ENCODE measurements around the gene ESPNL. TPM values are rescaled to one million over a fixed set of nuclear protein-coding genes. Genes with fewer than 3 reads are reported as not detected.
A peak's percentile ranks its signal among the peaks of the same experiment; 100 is the strongest.

Gene ESPNL
- total RNA-seq, 3 donors from 2014 or later: 0.23 to 0.63 (median 0.47) TPM

DNA sequence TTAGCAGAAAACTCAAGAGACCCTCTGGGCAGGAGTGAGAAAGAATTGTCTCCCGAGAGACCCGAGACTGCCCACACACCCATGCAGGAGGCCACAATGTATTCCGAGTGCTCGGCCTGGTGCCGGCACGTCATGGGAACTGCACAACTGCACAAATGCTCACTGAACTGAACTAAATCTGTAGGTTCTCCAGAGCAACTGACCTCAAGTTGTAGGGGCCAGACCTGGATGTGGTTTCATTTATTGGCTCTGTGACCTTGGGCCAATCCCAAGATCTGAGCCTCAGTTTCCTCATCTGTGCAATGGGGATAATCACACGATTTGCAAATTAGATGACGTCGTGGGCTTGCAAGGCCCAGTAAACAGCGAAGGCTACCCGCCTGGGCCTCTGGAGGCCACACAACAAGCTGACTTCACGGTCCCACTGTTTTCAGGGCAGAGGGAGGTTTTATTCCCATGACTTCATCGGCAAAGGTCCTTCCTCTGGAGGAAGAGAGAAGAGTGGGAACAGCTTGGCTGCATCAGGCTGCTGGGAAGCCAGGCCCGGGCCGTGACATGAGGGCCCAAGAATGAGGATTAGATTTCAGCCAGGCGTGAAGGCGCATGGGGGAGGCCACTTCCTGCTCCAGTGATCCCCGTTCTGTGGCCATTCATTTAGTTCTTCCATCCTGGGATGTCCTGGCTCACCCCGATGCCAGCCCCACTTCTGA lies 55.1 kb downstream of the ESPNL start:
- H3K4me3 ChIP-seq: no peak overlapping the region
- no peaks in the 10 kb centered on the region for H3K36me3 ChIP-seq (ENCODE audit: low read depth)
- intact Hi-C loops (cut with DNase I, micrococcal nuclease): no loop called here
- DNase-seq: peak in 2 of 3 donors; percentile 40 to 54
- H3K9me3 ChIP-seq: no peaks in the 10 kb centered on the region
- ATAC-seq: peak; percentile 25
- TF ChIP-seq, protein P1, sequence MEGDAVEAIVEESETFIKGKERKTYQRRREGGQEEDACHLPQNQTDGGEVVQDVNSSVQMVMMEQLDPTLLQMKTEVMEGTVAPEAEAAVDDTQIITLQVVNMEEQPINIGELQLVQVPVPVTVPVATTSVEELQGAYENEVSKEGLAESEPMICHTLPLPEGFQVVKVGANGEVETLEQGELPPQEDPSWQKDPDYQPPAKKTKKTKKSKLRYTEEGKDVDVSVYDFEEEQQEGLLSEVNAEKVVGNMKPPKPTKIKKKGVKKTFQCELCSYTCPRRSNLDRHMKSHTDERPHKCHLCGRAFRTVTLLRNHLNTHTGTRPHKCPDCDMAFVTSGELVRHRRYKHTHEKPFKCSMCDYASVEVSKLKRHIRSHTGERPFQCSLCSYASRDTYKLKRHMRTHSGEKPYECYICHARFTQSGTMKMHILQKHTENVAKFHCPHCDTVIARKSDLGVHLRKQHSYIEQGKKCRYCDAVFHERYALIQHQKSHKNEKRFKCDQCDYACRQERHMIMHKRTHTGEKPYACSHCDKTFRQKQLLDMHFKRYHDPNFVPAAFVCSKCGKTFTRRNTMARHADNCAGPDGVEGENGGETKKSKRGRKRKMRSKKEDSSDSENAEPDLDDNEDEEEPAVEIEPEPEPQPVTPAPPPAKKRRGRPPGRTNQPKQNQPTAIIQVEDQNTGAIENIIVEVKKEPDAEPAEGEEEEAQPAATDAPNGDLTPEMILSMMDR (IDR thresholded peaks at IDR 0.05): no peak
- H3K4me1 ChIP-seq (ENCODE audit: low read depth): peaks cover 13% of the 10 kb centered on the region

DNA sequence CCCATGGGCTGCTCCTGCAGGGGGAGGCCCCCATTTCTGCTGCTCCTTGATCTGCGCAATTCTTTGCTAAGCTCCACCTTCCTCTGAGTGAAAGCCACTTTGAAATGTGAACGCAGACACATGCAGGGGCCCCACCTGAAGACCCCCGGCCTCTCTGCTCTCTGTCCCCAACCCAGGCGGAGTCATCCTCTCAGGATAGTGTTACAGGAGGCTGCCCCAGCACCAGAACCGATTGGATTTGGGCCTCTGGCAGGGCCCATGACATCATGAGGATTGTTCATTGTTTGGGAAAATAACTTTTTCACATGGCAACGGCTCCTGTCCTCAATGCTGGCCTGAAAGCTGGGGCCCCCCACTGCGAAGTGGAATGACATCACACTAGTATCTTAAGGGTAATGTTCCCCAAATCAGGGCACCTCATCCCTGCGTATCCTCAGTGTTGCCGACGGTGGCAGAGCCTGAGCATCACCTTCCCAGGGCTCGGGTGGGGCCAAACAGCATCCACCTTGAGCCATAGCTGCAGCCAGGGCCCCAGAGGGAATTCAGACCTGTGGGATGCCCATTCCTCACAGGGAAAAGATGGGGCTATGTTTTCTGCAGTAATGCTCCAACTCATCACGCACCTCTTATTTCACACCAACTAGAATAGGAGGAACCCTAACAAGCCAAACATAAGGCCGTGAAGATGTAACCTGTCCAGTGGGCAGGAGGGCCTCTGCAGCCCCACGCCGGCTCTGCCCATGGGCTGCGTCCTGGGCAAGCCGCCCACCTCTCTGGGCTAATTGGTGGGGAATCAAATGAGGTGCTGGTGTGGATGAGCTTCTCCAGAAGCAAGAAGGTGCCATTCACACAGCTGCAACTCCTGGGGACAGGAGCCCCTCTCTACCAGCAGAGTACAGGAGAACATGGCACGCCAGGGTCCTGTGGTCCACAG lies 55.9 kb downstream of the ESPNL start:
- Histone ChIP-seq H3K9me3 (no peaks in the 10 kb centered on the region), H3K4me1 (ENCODE audit: low read depth) (peaks cover 13% of the 10 kb centered on the region), H3K36me3 (ENCODE audit: low read depth) (no peaks in the 10 kb centered on the region), H3K4me3 (no peak overlapping the region)
- intact Hi-C loops (cut with DNase I, micrococcal nuclease): no loop called here
- TF ChIP-seq, protein P1 (IDR thresholded peaks at IDR 0.05): no peak
- peak in 1 of 3 donors; percentile 37 for DNase-seq
- ATAC-seq: no peak

DNA sequence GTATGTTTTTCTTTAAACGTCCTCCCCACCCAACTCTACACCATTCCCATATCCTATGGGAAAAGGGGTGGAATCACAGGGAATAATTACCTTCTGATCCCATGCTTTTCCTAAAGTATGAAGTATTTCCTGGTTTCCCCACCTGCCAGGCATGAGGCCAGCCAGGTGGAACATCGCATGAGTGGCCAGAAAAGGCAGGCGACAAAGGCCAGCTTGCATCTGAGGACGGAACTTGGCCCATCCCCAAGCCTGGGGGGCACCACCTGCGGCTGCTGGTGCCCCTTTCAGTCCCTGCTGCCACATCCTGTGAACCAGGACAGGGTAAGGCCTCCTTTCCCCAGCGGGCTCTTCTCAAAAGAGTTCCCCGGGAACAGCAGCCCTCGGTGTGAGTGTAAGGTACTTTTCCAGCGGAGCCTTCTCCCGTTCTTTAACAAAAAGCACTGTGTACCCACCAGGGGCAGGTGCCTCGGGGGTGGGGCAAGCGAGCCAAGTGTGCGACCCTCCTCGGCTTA lies 57.4 kb downstream of the ESPNL start:
- DNase-seq (no peak), ATAC-seq (no peak)
- H3K9me3 ChIP-seq: no peaks in the 10 kb centered on the region
- H3K4me3 ChIP-seq: no peak overlapping the region
- TF ChIP-seq, protein P1 (IDR thresholded peaks at IDR 0.05): no peak
- intact Hi-C loops (cut with DNase I, micrococcal nuclease): no loop called here
- no peaks in the 10 kb centered on the region for H3K36me3 ChIP-seq (ENCODE audit: low read depth)
- H3K4me1 ChIP-seq (ENCODE audit: low read depth): peaks cover 13% of the 10 kb centered on the region

DNA sequence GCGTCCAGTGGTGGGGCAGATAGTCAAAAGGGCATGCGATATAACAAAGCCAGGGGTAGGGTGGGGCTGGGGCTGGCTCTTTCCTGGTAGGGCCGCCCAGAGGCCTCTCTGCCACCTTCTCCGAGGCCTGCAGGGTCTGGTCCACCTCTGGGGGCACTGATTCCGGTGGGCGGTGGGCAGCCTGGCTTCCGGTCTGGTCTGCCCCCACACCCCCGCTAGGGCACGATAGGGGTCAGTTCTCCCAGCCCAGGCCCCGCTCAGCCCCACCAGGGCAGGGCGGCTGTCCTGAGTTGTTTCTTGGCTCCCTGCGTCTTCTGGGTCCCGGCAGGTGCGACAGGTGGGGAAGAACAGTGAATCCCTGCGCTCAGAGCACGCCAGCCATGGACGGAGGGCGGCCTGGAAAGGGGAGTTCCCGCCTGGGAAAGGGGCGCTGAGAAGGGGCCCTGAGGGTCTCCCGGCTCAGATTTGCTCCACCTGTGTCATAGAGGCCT lies 57.9 kb downstream of the ESPNL start:
- TF ChIP-seq, protein P1 (IDR thresholded peaks at IDR 0.05): no peak
- Histone ChIP-seq H3K4me3 (no peak overlapping the region), H3K9me3 (no peaks in the 10 kb centered on the region), H3K36me3 (ENCODE audit: low read depth) (no peaks in the 10 kb centered on the region), H3K4me1 (ENCODE audit: low read depth) (peaks cover 13% of the 10 kb centered on the region)
- intact Hi-C loops (cut with DNase I, micrococcal nuclease): no loop called here
- DNase-seq: peak in 2 of 3 donors; percentile 30 to 48
- peak; percentile 46 for ATAC-seq

DNA sequence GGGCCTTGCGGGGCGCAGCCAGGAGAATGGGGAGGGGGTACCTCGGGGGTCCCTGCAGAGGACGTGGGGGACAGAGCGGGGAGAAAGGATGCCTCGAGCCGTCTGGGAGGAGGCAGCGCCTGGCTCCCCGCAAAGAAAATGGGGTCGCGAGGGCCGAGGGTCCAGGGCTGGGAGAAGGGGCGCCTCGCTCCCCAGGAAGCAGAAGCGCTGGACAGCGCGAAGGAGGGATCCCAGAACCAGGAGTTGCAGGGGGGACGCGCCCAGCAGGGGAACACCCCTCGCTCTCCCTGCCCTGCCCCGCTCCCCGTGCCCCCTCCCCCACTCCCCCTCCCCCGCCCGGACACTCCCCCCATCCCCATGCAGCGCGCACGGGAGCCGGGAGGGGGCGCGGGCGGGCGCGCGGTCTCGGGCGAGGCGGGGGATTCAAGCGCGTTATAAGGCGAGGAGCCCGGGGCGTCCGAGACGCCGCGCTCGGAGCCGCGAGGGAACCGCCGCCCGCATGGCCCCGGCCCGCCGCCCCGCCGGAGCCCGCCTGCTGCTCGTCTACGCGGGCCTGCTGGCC lies 58.5 kb downstream of the ESPNL start, which contains the start of gene ERFE:
Gene ERFE, plus strand, starts transcription at position 462 of the 562 bp plus-strand sequence. Its CDS starts 38 bp downstream, at position 500.
- ATAC-seq (peak; percentile 64), DNase-seq (peak; percentile 38 to 67 (median 50))
- TF ChIP-seq, protein P1 (IDR thresholded peaks at IDR 0.05): peak; percentile 42
- Histone ChIP-seq H3K36me3 (ENCODE audit: low read depth) (no peaks in the 10 kb centered on the region), H3K9me3 (no peaks in the 10 kb centered on the region), H3K4me3 (no peak within 1 kb of the TSS), H3K4me1 (ENCODE audit: low read depth) (peaks cover 17% of the 10 kb centered on the region)
- intact Hi-C loops (cut with DNase I, micrococcal nuclease): no loop called here

Measured in mucosa of descending colon (tissue), 3 donors.